Measurements from ENCODE around the gene OR5I1. TPM values are rescaled to one million over a fixed set of nuclear protein-coding genes. Genes with fewer than 3 reads are reported as not detected.

The OR5I1 gene
- total RNA-seq, 3 donors from 2014 or later (not counting 1 experiment from before 2014, with no cell fraction given), result not detected

Other genes starting within 250 kb of the OR5I1 start
- not detected for gene OR5D13, start 163.0 kb downstream of the OR5I1 start, total RNA-seq
- not detected for gene OR5D14, start 140.8 kb downstream of the OR5I1 start, total RNA-seq
- not detected for gene OR5L1, start 125.0 kb downstream of the OR5I1 start, total RNA-seq
- gene OR5D18, start 116.8 kb downstream of the OR5I1 start, total RNA-seq, result not detected
- not detected for gene OR5L2, start 109.2 kb downstream of the OR5I1 start, total RNA-seq
- not detected for gene OR5D16, start 97.6 kb downstream of the OR5I1 start, total RNA-seq
- gene TRIM51, start 53.1 kb downstream of the OR5I1 start, total RNA-seq, result 1 to 10 TPM in 1 of 3 donors, under 1 TPM in 1, not detected in 1; 0.25 to 8.5 TPM
- gene OR5W2, start 21.8 kb downstream of the OR5I1 start, total RNA-seq, result not detected
- gene OR10AG1, start 33.5 kb upstream of the OR5I1 start, total RNA-seq, result not detected
- not detected for gene OR5F1, start 58.2 kb upstream of the OR5I1 start, total RNA-seq
- gene OR5AS1, start 91.3 kb upstream of the OR5I1 start, total RNA-seq, result not detected
- gene OR8I2, start 156.9 kb upstream of the OR5I1 start, total RNA-seq, result not detected
- gene OR8H2, start 167.3 kb upstream of the OR5I1 start, total RNA-seq, result not detected
- gene OR8H3, start 186.0 kb upstream of the OR5I1 start, total RNA-seq, result not detected
- not detected for gene OR8J3, start 203.8 kb upstream of the OR5I1 start, total RNA-seq
- gene OR8K5, start 223.9 kb upstream of the OR5I1 start, total RNA-seq, result not detected
- gene OR5J2, start 240.2 kb upstream of the OR5I1 start, total RNA-seq, result not detected

Data from natural killer cell (primary cell).